ENCODE measurements around the gene PTPRT. TPM values are rescaled to one million over a fixed set of nuclear protein-coding genes. Genes with fewer than 3 reads are reported as not detected.
"Not testable (repeated sequence)": the region's sequence is repeated elsewhere in the genome, so short reads cannot be mapped to it uniquely, and the experiment has no call there.

Gene PTPRT
- total RNA-seq, 1 experiment from 2014 or later: 0.93 TPM

DNA sequence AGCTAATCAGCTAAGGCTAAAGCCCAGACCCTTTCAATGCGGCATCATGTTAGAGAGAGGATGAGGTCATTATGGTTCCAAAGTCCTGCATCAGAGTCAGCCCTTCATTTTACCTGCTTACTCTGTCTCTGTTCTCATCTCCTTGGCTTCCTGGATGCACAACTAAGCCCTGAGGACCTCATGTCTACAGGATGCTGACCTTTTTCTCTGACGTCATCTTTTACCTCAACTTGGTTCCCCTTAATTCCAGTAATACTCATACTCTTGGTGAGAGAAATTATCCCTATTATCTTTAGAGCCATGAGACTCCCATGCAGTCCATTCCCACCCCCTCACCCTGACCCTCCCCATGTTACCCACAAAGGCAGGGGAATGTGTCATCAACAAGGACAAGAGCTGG lies 935.0 kb downstream of the PTPRT start:
- no peaks in the 10 kb centered on the region for H3K36me3 ChIP-seq
- no peak for DNase-seq

GRCh38 chr20:42252116-42252515 lies 937.6 kb downstream of the PTPRT start:
- no peaks in the 10 kb centered on the region for H3K9me3 ChIP-seq (replicated peaks)
- H3K4me3 ChIP-seq: no peak overlapping the region
- no peaks in the 10 kb centered on the region; the same call in 1 of the 2 replicates for H3K27me3 ChIP-seq
- H3K36me3 ChIP-seq: no peaks in the 10 kb centered on the region
- H3K4me1 ChIP-seq: no peaks in the 10 kb centered on the region; the same call in 1 of the 2 replicates
- DNase-seq: no peak
- no peak overlapping the region for H3K27ac ChIP-seq

More for the DNA sequence above, 935.0 kb downstream of the PTPRT start:
- no peak overlapping the region for H3K27ac ChIP-seq
- H3K9me3 ChIP-seq (replicated peaks): no peaks in the 10 kb centered on the region
- H3K4me3 ChIP-seq: no peak overlapping the region
- no peaks in the 10 kb centered on the region; the same call in 1 of the 2 replicates for H3K27me3 ChIP-seq
- no peaks in the 10 kb centered on the region; the same call in 1 of the 2 replicates for H3K4me1 ChIP-seq

DNA sequence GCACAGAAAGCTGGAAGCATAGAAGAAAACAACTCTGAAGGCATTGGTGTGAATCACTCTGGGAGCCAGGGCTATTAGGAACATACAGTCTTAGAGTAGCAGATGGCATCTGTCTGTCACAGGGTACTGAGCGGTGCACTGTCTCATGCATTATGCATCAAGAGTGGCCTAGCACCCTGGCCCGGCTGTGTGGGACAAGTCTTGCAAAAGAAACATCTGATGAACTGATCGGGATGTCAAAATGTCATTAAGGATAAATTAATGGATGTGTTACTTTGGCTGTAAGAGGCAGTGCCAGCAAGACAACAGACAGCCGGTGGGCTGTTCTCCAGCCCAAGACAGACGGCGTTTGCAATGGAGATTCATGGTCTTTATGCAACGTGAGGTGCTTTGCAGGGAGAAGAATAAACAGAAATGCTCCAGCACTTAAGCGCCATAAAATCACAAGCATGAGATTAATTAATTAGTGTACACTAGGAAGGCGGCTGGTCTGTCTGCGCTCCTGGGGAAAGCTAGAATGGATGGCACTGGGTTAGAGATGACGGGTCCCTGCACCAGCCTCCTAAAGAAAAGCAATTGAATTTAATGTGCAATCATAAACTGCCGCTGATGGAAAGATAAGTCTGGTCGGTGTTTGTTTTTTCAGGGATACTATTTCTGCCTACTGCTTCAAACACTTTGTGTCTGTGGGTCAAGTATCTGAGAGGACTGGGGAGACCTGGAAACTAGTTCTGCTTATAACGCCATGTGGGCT lies 970.9 kb downstream of the PTPRT start:
- Histone ChIP-seq H3K9me3 (replicated peaks) (no peaks in the 10 kb centered on the region), H3K4me1 (no peaks in the 10 kb centered on the region), H3K27me3 (peaks cover 7% of the 10 kb centered on the region; the same call in 1 of the 2 replicates), H3K4me3 (no peak overlapping the region), H3K36me3 (no peaks in the 10 kb centered on the region), H3K27ac (no peak overlapping the region)
- DNase-seq: peak in 1 of 2 experiments; percentile 52

GRCh38 chr20:42214074-42214473 lies 975.6 kb downstream of the PTPRT start:
- no peak overlapping the region for H3K27ac ChIP-seq
- peak; percentile 24 to 55 for DNase-seq

GRCh38 chr20:42212391-42212790 lies 977.3 kb downstream of the PTPRT start:
- Histone ChIP-seq H3K27ac (no peak overlapping the region), H3K4me3 (no peak overlapping the region), H3K27me3 (peaks cover 10% of the 10 kb centered on the region; the same call in 1 of the 2 replicates), H3K9me3 (replicated peaks) (0 out of 2 replicates have a peak, but pooled peaks cover 4% of the 10 kb centered on the region), H3K36me3 (no peaks in the 10 kb centered on the region), H3K4me1 (no peaks in the 10 kb centered on the region)
- DNase-seq: no peak

More at GRCh38 chr20:42214074-42214473, 975.6 kb downstream of the PTPRT start:
- Histone ChIP-seq H3K27me3 (peaks cover 10% of the 10 kb centered on the region; the same call in 1 of the 2 replicates), H3K4me1 (no peaks in the 10 kb centered on the region), H3K36me3 (no peaks in the 10 kb centered on the region), H3K4me3 (no peak overlapping the region), H3K9me3 (replicated peaks) (0 out of 2 replicates have a peak, but pooled peaks cover under 1% of the 10 kb centered on the region)

- DNase-seq, H3K36me3 ChIP-seq: not testable (repeated sequence)
Measured at GRCh38 chr20:42206557-42206956, 983.1 kb downstream of the PTPRT start.

DNA sequence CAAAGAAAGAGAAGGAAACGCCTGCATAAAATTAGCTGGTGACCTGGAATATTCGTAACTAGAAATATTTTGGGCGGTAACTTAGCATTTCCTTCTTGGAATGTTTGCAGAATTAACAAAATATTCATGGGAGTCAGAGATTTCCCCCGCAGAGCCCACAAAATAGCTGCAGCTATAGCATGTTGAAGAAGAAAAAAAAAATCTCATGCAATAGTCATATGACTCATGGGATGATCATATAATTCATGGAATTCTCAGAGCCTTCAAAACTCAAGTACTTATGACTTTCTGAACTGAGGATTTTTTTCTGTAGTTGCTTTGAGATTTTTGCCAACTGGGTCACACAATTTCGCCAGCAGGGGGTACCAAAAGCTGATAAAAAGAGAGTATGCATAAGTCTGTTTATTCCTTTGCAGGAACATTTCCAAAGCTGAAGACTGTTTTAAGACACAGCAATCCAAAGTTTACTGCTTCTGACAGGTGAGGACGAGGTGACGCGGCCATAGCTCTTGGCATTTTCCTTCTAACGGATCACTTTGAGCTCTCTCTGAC lies 985.5 kb downstream of the PTPRT start:
- Histone ChIP-seq H3K27ac (no peak overlapping the region), H3K4me1 (no peaks in the 10 kb centered on the region), H3K27me3 (no peaks in the 10 kb centered on the region), H3K36me3 (no peaks in the 10 kb centered on the region), H3K9me3 (replicated peaks) (peaks cover 4% of the 10 kb centered on the region; the same call in 1 of the 2 replicates), H3K4me3 (no peak overlapping the region)
- DNase-seq: peak in 1 of 2 experiments; percentile 56

More at GRCh38 chr20:42206557-42206956, 983.1 kb downstream of the PTPRT start:
- H3K9me3 ChIP-seq (replicated peaks); H3K4me3 ChIP-seq; H3K4me1 ChIP-seq; H3K27ac ChIP-seq; H3K27me3 ChIP-seq: not testable (repeated sequence)

DNA sequence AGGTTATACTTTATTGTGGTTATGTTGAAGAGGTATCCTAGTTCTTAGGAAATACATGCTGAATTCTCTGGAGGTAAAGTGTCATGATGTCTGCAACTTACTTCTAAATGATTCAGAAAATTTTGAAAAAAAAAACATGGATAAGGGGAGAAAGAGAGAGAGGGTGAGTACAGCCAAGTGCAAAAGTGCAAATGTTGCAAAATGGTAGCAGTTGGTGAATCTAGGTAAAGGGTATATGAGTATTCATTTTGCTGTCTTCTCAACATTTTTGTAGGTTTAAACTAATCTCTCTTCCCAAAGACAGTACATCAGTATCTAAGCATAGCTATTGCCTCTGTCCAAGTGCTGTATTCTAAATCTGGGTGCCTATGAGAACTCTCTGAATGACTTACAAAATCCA lies 992.1 kb downstream of the PTPRT start:
- no peak for DNase-seq
- H3K27me3 ChIP-seq: no peaks in the 10 kb centered on the region
- H3K4me1 ChIP-seq: peaks cover 2% of the 10 kb centered on the region; the same call in 1 of the 2 replicates
- H3K4me3 ChIP-seq: no peak overlapping the region
- H3K9me3 ChIP-seq (replicated peaks): no peaks in the 10 kb centered on the region; the same call in 1 of the 2 replicates
- H3K27ac ChIP-seq: no peak overlapping the region
- no peaks in the 10 kb centered on the region for H3K36me3 ChIP-seq

DNA sequence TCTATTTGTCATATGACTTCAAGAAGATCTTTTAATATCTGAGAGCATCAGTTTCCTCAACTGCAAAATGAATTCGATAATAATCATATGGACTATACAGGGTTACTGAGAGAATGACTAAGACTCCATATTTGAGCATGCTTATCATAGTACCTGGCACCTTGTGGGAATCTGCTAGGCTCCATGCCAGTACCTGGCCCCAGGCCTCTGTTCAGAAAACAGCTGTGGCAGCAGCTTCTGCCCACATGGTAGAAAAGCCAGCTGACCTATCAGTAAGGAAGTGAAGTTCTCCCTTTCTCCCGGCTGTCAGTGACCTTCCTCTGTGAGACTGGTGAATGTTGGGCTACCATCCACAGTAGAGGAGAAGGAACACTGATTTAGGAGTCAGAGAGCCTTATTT lies 996.6 kb downstream of the PTPRT start:
- Histone ChIP-seq H3K4me3 (no peak overlapping the region), H3K36me3 (no peaks in the 10 kb centered on the region), H3K27me3 (no peaks in the 10 kb centered on the region), H3K4me1 (peaks cover 6% of the 10 kb centered on the region), H3K27ac (no peak overlapping the region), H3K9me3 (replicated peaks) (no peaks in the 10 kb centered on the region)
- peak in 1 of 2 experiments; percentile 28 for DNase-seq

DNA sequence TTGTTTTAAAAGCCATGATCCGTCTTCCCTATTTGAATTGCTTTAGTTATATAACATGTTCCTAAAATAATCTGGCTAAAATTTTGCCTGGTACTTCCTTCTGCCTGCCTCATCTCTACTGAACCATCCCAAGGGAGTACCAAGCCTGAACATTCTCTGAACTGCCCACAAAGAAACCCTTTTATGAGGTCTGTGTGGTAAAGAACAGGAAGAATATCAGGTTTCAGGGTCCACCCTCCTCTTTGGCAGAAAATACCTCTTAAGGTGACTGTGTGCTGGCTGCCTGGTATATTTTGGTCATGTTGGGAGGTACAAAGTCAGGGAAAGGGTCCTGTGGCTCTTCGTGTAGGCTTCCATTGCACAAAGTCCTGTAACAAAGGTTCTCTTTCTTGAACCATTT lies 997.4 kb downstream of the PTPRT start:
- H3K27ac ChIP-seq: no peak overlapping the region
- H3K9me3 ChIP-seq (replicated peaks): no peaks in the 10 kb centered on the region
- H3K4me1 ChIP-seq: peaks cover 6% of the 10 kb centered on the region
- no peaks in the 10 kb centered on the region for H3K27me3 ChIP-seq
- H3K4me3 ChIP-seq: no peak overlapping the region
- DNase-seq: peak in 1 of 2 experiments; percentile 47
- no peaks in the 10 kb centered on the region for H3K36me3 ChIP-seq

GRCh38 chr20:42191140-42191860 lies 998.4 kb downstream of the PTPRT start:
- DNase-seq: peak in 1 of 2 experiments; percentile 32
- Histone ChIP-seq H3K4me3 (no peak overlapping the region), H3K9me3 (replicated peaks) (no peaks in the 10 kb centered on the region), H3K36me3 (no peaks in the 10 kb centered on the region), H3K27ac (no peak overlapping the region), H3K27me3 (no peaks in the 10 kb centered on the region), H3K4me1 (peaks cover 3% of the 10 kb centered on the region)

DNA sequence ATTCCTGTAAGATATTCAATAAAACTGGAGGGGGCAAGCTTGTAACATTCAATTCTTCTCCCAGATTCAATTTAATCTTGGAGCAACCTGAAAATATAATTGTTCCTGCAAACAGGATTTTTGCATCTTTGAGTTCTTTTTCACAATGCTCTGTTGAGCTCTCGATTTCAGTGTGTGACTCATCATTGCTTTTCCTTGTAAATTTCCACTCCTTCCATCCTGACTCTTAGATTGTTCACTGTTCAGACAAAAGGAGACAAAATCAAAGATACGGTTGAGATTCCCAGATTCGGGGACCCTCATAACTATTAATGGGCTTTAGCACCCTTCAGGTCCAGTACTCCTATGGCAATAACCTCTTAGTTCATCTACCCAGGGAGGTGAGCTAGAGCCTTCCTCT lies 999.6 kb downstream of the PTPRT start:
- H3K27ac ChIP-seq: no peak overlapping the region
- no peak overlapping the region for H3K4me3 ChIP-seq
- H3K9me3 ChIP-seq (replicated peaks): no peaks in the 10 kb centered on the region
- no peak for DNase-seq
- H3K27me3 ChIP-seq: no peaks in the 10 kb centered on the region
- peaks cover 3% of the 10 kb centered on the region; the same call in 1 of the 2 replicates for H3K4me1 ChIP-seq
- no peaks in the 10 kb centered on the region for H3K36me3 ChIP-seq

DNA sequence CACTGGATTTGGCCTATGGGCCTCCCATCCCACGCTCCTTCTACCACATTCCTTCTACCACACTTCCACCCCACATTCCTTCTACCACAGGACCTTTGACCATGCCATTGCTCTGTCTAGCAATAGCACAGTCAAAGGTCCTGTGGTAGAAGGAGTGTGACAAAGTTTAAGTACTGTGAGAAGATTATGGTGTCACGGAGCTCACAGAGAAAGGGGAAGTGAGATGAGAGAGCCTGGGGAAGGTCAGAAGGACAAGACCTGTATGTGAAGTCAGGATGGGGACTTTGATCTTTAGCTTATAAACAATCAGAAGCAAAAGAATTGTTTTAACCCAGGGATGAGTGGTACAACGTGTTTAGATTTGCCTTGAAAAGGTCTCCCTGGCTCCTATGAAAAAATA lies 1003.4 kb downstream of the PTPRT start:
- no peak for DNase-seq
- Histone ChIP-seq H3K4me1 (no peaks in the 10 kb centered on the region), H3K27ac (no peak overlapping the region), H3K4me3 (no peak overlapping the region), H3K36me3 (no peaks in the 10 kb centered on the region), H3K9me3 (replicated peaks) (no peaks in the 10 kb centered on the region), H3K27me3 (no peaks in the 10 kb centered on the region)

- Histone ChIP-seq H3K36me3 (no peaks in the 10 kb centered on the region), H3K27me3 (no peaks in the 10 kb centered on the region), H3K27ac (no peak overlapping the region), H3K4me3 (no peak overlapping the region), H3K9me3 (replicated peaks) (no peaks in the 10 kb centered on the region), H3K4me1 (no peaks in the 10 kb centered on the region)
- no peak for DNase-seq
Measured at GRCh38 chr20:42183147-42183546, 1006.6 kb downstream of the PTPRT start.

DNA sequence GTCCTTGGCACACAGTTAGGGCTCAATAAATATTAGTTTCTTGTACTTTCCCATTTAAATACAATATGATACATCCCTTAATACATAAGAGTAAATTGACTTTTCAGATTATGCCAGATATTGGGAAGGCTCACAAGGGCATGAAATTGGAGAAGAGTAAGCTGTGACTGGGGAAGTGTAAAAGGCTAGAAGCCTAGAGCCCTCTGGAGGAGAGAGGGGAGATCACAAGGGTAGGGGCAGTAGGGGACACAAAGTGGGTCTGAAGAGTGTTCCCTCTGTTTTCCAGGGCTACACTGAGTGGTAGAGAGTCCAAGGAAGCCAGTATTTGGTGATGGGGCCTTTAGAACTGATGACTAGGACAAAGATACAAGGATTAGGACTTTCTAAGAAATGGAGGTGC lies 1008.6 kb downstream of the PTPRT start:
- H3K4me1 ChIP-seq: no peaks in the 10 kb centered on the region
- H3K27ac ChIP-seq: no peak overlapping the region
- DNase-seq: no peak
- H3K27me3 ChIP-seq: no peaks in the 10 kb centered on the region
- H3K4me3 ChIP-seq: no peak overlapping the region
- no peaks in the 10 kb centered on the region for H3K36me3 ChIP-seq
- no peaks in the 10 kb centered on the region for H3K9me3 ChIP-seq (replicated peaks)

Measured in SJCRH30 (cell line).